ENCODE results near the gene IL1RAP.

GRCh38 chr3:190496859-190497258 is 17.0 kb upstream of the IL1RAP start:
- TF ChIP-seq POLR2A (IDR thresholded peaks at IDR 0.05) (no peak), CTCF (IDR thresholded peaks at IDR 0.05) (no peak)

Measured in body of pancreas (tissue), 4 donors.